Measurements from ENCODE around the gene MRTFB.

DNA sequence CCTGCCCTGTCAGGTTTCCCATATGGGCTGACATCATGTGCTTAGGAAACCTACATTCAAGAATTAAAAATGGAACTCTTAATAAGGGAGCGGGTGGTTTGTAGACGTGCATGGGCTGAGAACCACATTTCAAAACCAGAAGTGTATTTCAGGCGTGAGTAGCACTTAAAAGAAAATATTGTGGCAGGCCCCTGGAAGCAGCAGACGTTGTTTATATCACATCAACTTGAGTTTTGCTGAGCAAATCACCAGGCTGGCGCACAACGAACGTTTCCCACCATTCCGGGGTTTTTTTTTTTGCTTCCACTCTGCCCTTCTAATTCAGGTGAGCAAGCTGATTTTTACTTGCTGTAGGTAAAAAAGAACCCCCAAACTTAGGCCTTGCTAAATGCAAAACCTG lies 220.2 kb downstream of the MRTFB start:
- TF ChIP-seq, protein P1, sequence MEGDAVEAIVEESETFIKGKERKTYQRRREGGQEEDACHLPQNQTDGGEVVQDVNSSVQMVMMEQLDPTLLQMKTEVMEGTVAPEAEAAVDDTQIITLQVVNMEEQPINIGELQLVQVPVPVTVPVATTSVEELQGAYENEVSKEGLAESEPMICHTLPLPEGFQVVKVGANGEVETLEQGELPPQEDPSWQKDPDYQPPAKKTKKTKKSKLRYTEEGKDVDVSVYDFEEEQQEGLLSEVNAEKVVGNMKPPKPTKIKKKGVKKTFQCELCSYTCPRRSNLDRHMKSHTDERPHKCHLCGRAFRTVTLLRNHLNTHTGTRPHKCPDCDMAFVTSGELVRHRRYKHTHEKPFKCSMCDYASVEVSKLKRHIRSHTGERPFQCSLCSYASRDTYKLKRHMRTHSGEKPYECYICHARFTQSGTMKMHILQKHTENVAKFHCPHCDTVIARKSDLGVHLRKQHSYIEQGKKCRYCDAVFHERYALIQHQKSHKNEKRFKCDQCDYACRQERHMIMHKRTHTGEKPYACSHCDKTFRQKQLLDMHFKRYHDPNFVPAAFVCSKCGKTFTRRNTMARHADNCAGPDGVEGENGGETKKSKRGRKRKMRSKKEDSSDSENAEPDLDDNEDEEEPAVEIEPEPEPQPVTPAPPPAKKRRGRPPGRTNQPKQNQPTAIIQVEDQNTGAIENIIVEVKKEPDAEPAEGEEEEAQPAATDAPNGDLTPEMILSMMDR (conservative IDR thresholded peaks at IDR 0.05; ENCODE audit: low read depth, low read length): no peak
- no peak for TF ChIP-seq EZH2 (IDR thresholded peaks at IDR 0.05; ENCODE audit: low read length, unreplicated experiment)
- TF ChIP-seq EZH2phosphoT487 (IDR thresholded peaks at IDR 0.05; ENCODE audit: borderline replicate concordance, low read length): no peak
